GM18502 (cell line): ENCODE data around the gene SNX19.

ENCODE experiments used
- ATAC-seq: cut with Tn5 transposase; IDR thresholded peaks from one replicate; pipeline ENCODE4 v1.9.1; 2021; ENCODE audit warnings: mild to moderate bottlenecking; ENCODE audit not compliant: unreplicated experiment, poor library complexity

The SNX19 gene

DNA sequence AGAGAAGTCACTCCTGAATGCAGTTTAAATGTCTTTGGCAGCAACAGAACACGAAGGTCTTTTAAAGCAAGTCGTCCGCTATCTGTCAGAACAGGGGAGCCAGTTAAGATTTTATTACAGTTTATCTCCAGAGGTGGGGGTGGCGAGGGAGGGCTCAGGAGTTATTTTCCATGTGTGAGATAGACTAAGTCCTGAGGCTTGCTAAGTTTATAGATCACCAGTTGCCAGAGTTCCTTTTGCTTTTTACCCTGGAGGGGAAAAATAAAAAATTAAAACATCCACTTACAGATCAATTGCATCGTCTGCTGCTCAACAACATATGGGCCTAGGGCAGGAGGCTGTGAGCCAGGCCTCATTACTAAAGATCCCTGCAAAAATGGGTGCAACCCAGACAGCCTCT, 90.7 kb downstream of the SNX19 start:
- ATAC-seq, result no peak
